Suprapubic skin (tissue), 4 donors: Measurements from ENCODE around the gene RTL1. TPM values are rescaled to one million over a fixed set of nuclear protein-coding genes. Genes with fewer than 3 reads are reported as not detected.

Experiments
- DNase-seq, 2 donors: peaks; one replicate each; pipeline ENCODE4 v3.0.0-alpha.2; 2019; ENCODE audit warnings: low spot score in 2 of 2
- H3K27ac ChIP-seq: fragments of 200-600 bp; sonication (generic); one replicate; pipeline ENCODE4 v1.5.1; 2019
- H3K27me3 ChIP-seq: fragments of 200-600 bp; sonication (generic); one replicate; pipeline ENCODE4 v1.5.1; 2019
- H3K36me3 ChIP-seq: fragments of 200-600 bp; sonication (generic); one replicate; pipeline ENCODE4 v1.5.1; 2019
- H3K4me1 ChIP-seq: fragments of 200-600 bp; sonication (generic); one replicate; pipeline ENCODE4 v1.5.1; 2019
- H3K4me3 ChIP-seq: fragments of 200-600 bp; sonication (generic); one replicate; pipeline ENCODE4 v1.5.1; 2019; ENCODE audit warnings: mild to moderate bottlenecking
- H3K9me3 ChIP-seq: fragments of 200-600 bp; sonication (generic); one replicate; pipeline ENCODE4 v1.5.1; 2019
- CTCF ChIP-seq, 2 donors: fragments of 200-600 bp in 1 of 2; fragments of 450-650 bp in 1 of 2; sonication (generic) in 1 of 2; IDR thresholded peaks; one replicate each; pipeline ENCODE4 v1.5.1; 2016 to 2019; ENCODE audit warnings: antibody characterized with exemption in 2 of 2, mild to moderate bottlenecking in 1 of 2, moderate library complexity in 1 of 2
- EP300 ChIP-seq: sonication (generic); formaldehyde crosslinking; IDR thresholded peaks from one replicate; pipeline ENCODE4 v1.6.1; 2017; ENCODE audit warnings: antibody characterized with exemption
- POLR2A ChIP-seq, 2 donors: fragments of 450-650 bp; IDR thresholded peaks; one replicate each; pipeline ENCODE4 v1.6.1; 2017; ENCODE audit warnings: antibody characterized with exemption in 2 of 2, mild to moderate bottlenecking in 2 of 2, moderate library complexity in 2 of 2
- POLR2AphosphoS5 ChIP-seq, 3 donors: sonication (generic); formaldehyde crosslinking; IDR thresholded peaks; one replicate each; pipeline ENCODE4 v1.6.1; 2017; ENCODE audit warnings: antibody characterized with exemption in 3 of 3
- WGBS: methylation state at CpG from one replicate; pipeline ENCODE4 v1.1.5; 2018; 5-methylcytosine and 5-hydroxymethylcytosine counted together
- total RNA-seq, 4 donors: library from RNA; depleted of rRNA; stranded (reverse); fragments of >200 nt; gene quantifications; one replicate each; pipeline ENCODE4 v1.1.0, GENCODE V29; 2016

Gene RTL1
- total RNA-seq, 4 donors from 2014 or later = not detected

- no peak overlapping the region for H3K27ac ChIP-seq
- TF ChIP-seq POLR2AphosphoS5 (IDR thresholded peaks at IDR 0.05) (no peak), POLR2A (IDR thresholded peaks at IDR 0.05) (no peak), EP300 (no peak)
- H3K9me3 ChIP-seq = no peaks in the 10 kb centered on the region
- H3K4me1 ChIP-seq = no peaks in the 10 kb centered on the region
- no peaks in the 10 kb centered on the region for H3K36me3 ChIP-seq
- peaks cover 16% of the 10 kb centered on the region for H3K27me3 ChIP-seq
- DNase-seq = no peak
- no peak overlapping the region for H3K4me3 ChIP-seq
- 82% methylated on average over 24 of the region's 24 CpGs for WGBS
Measured at GRCh38 chr14:100835548-100836310, 67.8 kb downstream of the RTL1 start.

GRCh38 chr14:100834794-100835547, 68.6 kb downstream of the RTL1 start:
- TF ChIP-seq POLR2A (IDR thresholded peaks at IDR 0.05) = no peak
- no peak for TF ChIP-seq EP300
- no peak for TF ChIP-seq POLR2AphosphoS5 (IDR thresholded peaks at IDR 0.05)
- TF ChIP-seq CTCF (IDR thresholded peaks at IDR 0.05) = no peak
- Histone ChIP-seq H3K9me3 (no peaks in the 10 kb centered on the region), H3K36me3 (no peaks in the 10 kb centered on the region), H3K27me3 (peaks cover 16% of the 10 kb centered on the region), H3K27ac (no peak overlapping the region), H3K4me3 (no peak overlapping the region), H3K4me1 (no peaks in the 10 kb centered on the region)
- 82% methylated on average over 26 of the region's 29 CpGs for WGBS
- DNase-seq = no peak

GRCh38 chr14:100834082-100834793, 69.3 kb downstream of the RTL1 start:
- no peak overlapping the region for H3K4me3 ChIP-seq
- no peaks in the 10 kb centered on the region for H3K4me1 ChIP-seq
- no peak for DNase-seq
- 80% methylated on average over 15 of the region's 15 CpGs for WGBS
- no peaks in the 10 kb centered on the region for H3K9me3 ChIP-seq
- H3K27me3 ChIP-seq = peaks cover 16% of the 10 kb centered on the region
- H3K36me3 ChIP-seq = no peaks in the 10 kb centered on the region
- TF ChIP-seq POLR2A (IDR thresholded peaks at IDR 0.05) (no peak), POLR2AphosphoS5 (IDR thresholded peaks at IDR 0.05) (no peak), CTCF (IDR thresholded peaks at IDR 0.05) (no peak), EP300 (no peak)
- H3K27ac ChIP-seq = no peak overlapping the region

GRCh38 chr14:100832311-100832960, 71.1 kb downstream of the RTL1 start:
- Histone ChIP-seq H3K27ac (no peak overlapping the region), H3K27me3 (peaks cover 20% of the 10 kb centered on the region), H3K4me3 (no peak overlapping the region), H3K9me3 (no peaks in the 10 kb centered on the region), H3K4me1 (no peaks in the 10 kb centered on the region), H3K36me3 (no peaks in the 10 kb centered on the region)
- no peak for DNase-seq
- TF ChIP-seq POLR2A (IDR thresholded peaks at IDR 0.05) = no peak
- no peak for TF ChIP-seq CTCF (IDR thresholded peaks at IDR 0.05)
- no peak for TF ChIP-seq POLR2AphosphoS5 (IDR thresholded peaks at IDR 0.05)
- no peak for TF ChIP-seq EP300
- WGBS = 89% methylated on average over 21 of the region's 21 CpGs

GRCh38 chr14:100830681-100831080, 72.8 kb downstream of the RTL1 start:
- WGBS = 79% methylated on average over 8 of the region's 8 CpGs
- H3K36me3 ChIP-seq = no peaks in the 10 kb centered on the region
- H3K4me1 ChIP-seq = no peaks in the 10 kb centered on the region
- H3K9me3 ChIP-seq = no peaks in the 10 kb centered on the region
- H3K4me3 ChIP-seq = no peak overlapping the region
- peaks cover 31% of the 10 kb centered on the region for H3K27me3 ChIP-seq
- H3K27ac ChIP-seq = no peak overlapping the region
- no peak for DNase-seq
- no peak for TF ChIP-seq EP300
- TF ChIP-seq POLR2AphosphoS5 (IDR thresholded peaks at IDR 0.05) = no peak
- TF ChIP-seq POLR2A (IDR thresholded peaks at IDR 0.05) = no peak
- no peak for TF ChIP-seq CTCF (IDR thresholded peaks at IDR 0.05)
